Measurements from ENCODE around the gene TNFAIP8. TPM values are rescaled to one million over a fixed set of nuclear protein-coding genes. Genes with fewer than 3 reads are reported as not detected.

Gene TNFAIP8
- total and polyA plus RNA-seq, 2 experiments from 2014 or later, result 10.6 to 29.2 TPM

GRCh38 chr5:119404033-119404432 lies 48.2 kb downstream of the TNFAIP8 start:
- no peaks in the 10 kb centered on the region for H3K79me2 ChIP-seq (replicated peaks; ENCODE audit: insufficient read depth)
- Mint-ChIP-seq H3K27me3 (ENCODE audit: insufficient read depth, low read depth, poor library complexity) (peaks cover 5% of the 10 kb centered on the region), H3K4me3 (no peak overlapping the region), H3K36me3 (ENCODE audit: low read depth) (no peaks in the 10 kb centered on the region), H3K9me3 (no peaks in the 10 kb centered on the region), H3K27ac (no peak overlapping the region), H3K4me1 (peaks cover 26% of the 10 kb centered on the region; the same call in 2 of the 3 replicates)
- H3K4me2 ChIP-seq, result peak overlapping the region; percentile 60
- peaks cover 39% of the 10 kb centered on the region for H3K4me1 ChIP-seq (ENCODE audit: insufficient read depth)
- H3K27ac ChIP-seq (ENCODE audit: low read depth), result no peak overlapping the region
- no peak overlapping the region for H3K4me3 ChIP-seq
- TF ChIP-seq REST (IDR thresholded peaks at IDR 0.05; ENCODE audit: unreplicated experiment), result no peak
- TF ChIP-seq STAT1 (IDR thresholded peaks at IDR 0.05; ENCODE audit: unreplicated experiment), result no peak
- no peak for TF ChIP-seq ZNF114 (CRISPR knock-in tag; IDR thresholded peaks at IDR 0.05)
- no peaks in the 10 kb centered on the region for H3K36me3 ChIP-seq (ENCODE audit: insufficient read depth)
- no peaks in the 10 kb centered on the region for H3F3A ChIP-seq (replicated peaks; ENCODE audit: low read depth)
- H2AFZ ChIP-seq, result no peak overlapping the region
- ATAC-seq, result no peak
- no peaks in the 10 kb centered on the region for H4K20me1 ChIP-seq (replicated peaks; ENCODE audit: insufficient read depth)
- H3K27me3 ChIP-seq (ENCODE audit: insufficient read depth), result no peaks in the 10 kb centered on the region
- DNase-seq (ENCODE audit: low spot score), result no peak
- no peaks in the 10 kb centered on the region for H3K9me2 ChIP-seq (ENCODE audit: insufficient read depth)

- no peaks in the 10 kb centered on the region for H3K27me3 ChIP-seq (ENCODE audit: insufficient read depth)
- no peak for ATAC-seq
- no peak overlapping the region for H2AFZ ChIP-seq
- H3K79me2 ChIP-seq (replicated peaks; ENCODE audit: insufficient read depth), result no peaks in the 10 kb centered on the region
- H3K36me3 Mint-ChIP-seq (ENCODE audit: low read depth), result no peaks in the 10 kb centered on the region
- H3K27me3 Mint-ChIP-seq (ENCODE audit: insufficient read depth, low read depth, poor library complexity), result peaks cover 5% of the 10 kb centered on the region
- H3K27ac Mint-ChIP-seq, result no peak overlapping the region
- no peaks in the 10 kb centered on the region for H3K9me2 ChIP-seq (ENCODE audit: insufficient read depth)
- 0 out of 2 replicates have a peak overlapping the region, but pooled peaks have one; percentile 12 for H3K4me2 ChIP-seq
- no peaks in the 10 kb centered on the region for H3F3A ChIP-seq (replicated peaks; ENCODE audit: low read depth)
- no peak overlapping the region for H3K4me3 ChIP-seq
- H3K4me3 Mint-ChIP-seq, result no peak overlapping the region
- H3K9me3 Mint-ChIP-seq, result no peaks in the 10 kb centered on the region
- TF ChIP-seq STAT1 (IDR thresholded peaks at IDR 0.05; ENCODE audit: unreplicated experiment) (no peak), CREB1 (CRISPR knock-in tag; IDR thresholded peaks at IDR 0.05; ENCODE audit: low read depth) (no peak), EZH2 (IDR thresholded peaks at IDR 0.05; ENCODE audit: low read depth, unreplicated experiment) (no peak), EZH2phosphoT487 (IDR thresholded peaks at IDR 0.05; ENCODE audit: unreplicated experiment) (no peak), ZNF331 (CRISPR knock-in tag; IDR thresholded peaks at IDR 0.05; ENCODE audit: low read depth) (no peak), NANOG (IDR thresholded peaks at IDR 0.05; ENCODE audit: borderline replicate concordance) (no peak), POLR2AphosphoS5 (IDR thresholded peaks at IDR 0.05; ENCODE audit: low read depth) (no peak), REST (IDR thresholded peaks at IDR 0.05; ENCODE audit: unreplicated experiment) (no peak), CTCF (conservative IDR thresholded peaks at IDR 0.05; ENCODE audit: low read depth in 2 of 2) (no peak), ETS1 (IDR thresholded peaks at IDR 0.05) (no peak), JUNB (IDR thresholded peaks at IDR 0.05; ENCODE audit: unreplicated experiment) (no peak)
- H3K36me3 ChIP-seq (ENCODE audit: insufficient read depth), result no peaks in the 10 kb centered on the region
- no peaks in the 10 kb centered on the region for H4K20me1 ChIP-seq (replicated peaks; ENCODE audit: insufficient read depth)
- H3K4me1 ChIP-seq (ENCODE audit: insufficient read depth), result peaks cover 39% of the 10 kb centered on the region
- no peak for DNase-seq (ENCODE audit: low spot score)
- H3K27ac ChIP-seq (ENCODE audit: low read depth), result no peak overlapping the region
- peaks cover 24% of the 10 kb centered on the region; the same call in 2 of the 3 replicates for H3K4me1 Mint-ChIP-seq
Observed at GRCh38 chr5:119405419-119405818, 49.6 kb downstream of the TNFAIP8 start.

Data from GM23338 (cell line).